ENCODE results near the gene BMP6. TPM values are rescaled to one million over a fixed set of nuclear protein-coding genes. Genes with fewer than 3 reads are reported as not detected.

Gene BMP6
- total and polyA plus RNA-seq, 2 of the 8 experiments (the other 6 are each of a cell fraction or from before 2014, with no cell fraction given), result 2.0 to 2.1 TPM

DNA sequence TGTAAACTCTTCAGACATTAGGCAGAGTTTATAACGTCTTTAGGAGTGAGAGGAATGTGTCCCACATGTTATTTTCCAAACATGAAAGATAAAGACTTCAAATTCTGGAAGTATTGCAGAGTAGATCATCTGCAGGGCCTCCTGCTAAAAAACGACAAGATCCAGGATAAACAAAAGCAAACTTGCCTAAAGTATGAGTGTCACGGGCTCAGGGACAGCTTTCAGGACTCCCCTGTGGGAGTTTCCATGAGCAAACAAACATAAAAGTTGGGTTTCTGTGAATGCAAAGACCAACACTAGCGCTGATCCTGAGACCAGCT is 107.8 kb downstream of the BMP6 start:
- Histone ChIP-seq H4K8ac (ENCODE audit: extremely low read depth, insufficient read depth, low read length) (no peak overlapping the region), H2BK12ac (ENCODE audit: low read depth, low read length) (no peak overlapping the region), H2BK5ac (ENCODE audit: low read depth, low read length) (no peak overlapping the region), H4K5ac (ENCODE audit: insufficient read length, low read depth, low read length) (no peak overlapping the region), H2BK20ac (ENCODE audit: low read length) (no peak overlapping the region), H3K23ac (ENCODE audit: insufficient read length) (no peak overlapping the region), H2AK5ac (ENCODE audit: low read depth, low read length) (no peak overlapping the region), H4K91ac (replicated peaks; ENCODE audit: insufficient read length, low read length) (no peak overlapping the region), H3K56ac (replicated peaks; ENCODE audit: insufficient read length, low read depth, low read length) (no peak overlapping the region), H3K79me2 (ENCODE audit: control insufficient read depth in 1 of 2, insufficient read depth in 2 of 2, low read length in 2 of 2) (no peaks in the 10 kb centered on the region), H3K4me1 (replicated peaks in 1 of 4; ENCODE audit: control insufficient read depth in 3 of 4, insufficient read depth in 4 of 4, low read length in 3 of 4) (no peaks in the 10 kb centered on the region), H3K4me3 (ENCODE audit: extremely low read depth in 1 of 4, insufficient read depth in 2 of 4, low read depth in 3 of 4, low read length in 4 of 4) (no peak overlapping the region), H3K27me3 (replicated peaks in 1 of 4; ENCODE audit: control insufficient read depth in 3 of 4, extremely low read depth in 1 of 4, insufficient read depth in 3 of 4, low read length in 3 of 4) (no peaks in the 10 kb centered on the region), H2BK120ac (replicated peaks; ENCODE audit: low read depth, low read length) (no peak overlapping the region), H3K9me3 (ENCODE audit: insufficient read depth in 2 of 2, low read depth in 1 of 2, low read length in 1 of 2) (no peaks in the 10 kb centered on the region), H3K36me3 (ENCODE audit: control insufficient read depth in 2 of 4, insufficient read depth in 4 of 4, low read length in 3 of 4) (no peaks in the 10 kb centered on the region), H2BK15ac (ENCODE audit: low read length) (no peak overlapping the region), H4K20me1 (replicated peaks in 1 of 2; ENCODE audit: control insufficient read depth in 1 of 2, insufficient read depth in 2 of 2, low read length in 2 of 2) (no peaks in the 10 kb centered on the region), H3K4ac (replicated peaks; ENCODE audit: insufficient read length, low read depth, low read length) (no peak overlapping the region), H3K14ac (ENCODE audit: insufficient read length) (no peak overlapping the region), H3K18ac (ENCODE audit: extremely low read depth, low read length) (no peak overlapping the region), H3K23me2 (ENCODE audit: low read depth, low read length) (no peaks in the 10 kb centered on the region; the same call in 1 of the 2 replicates), H3K27ac (ENCODE audit: low read depth, low read length) (no peak overlapping the region), H3K4me2 (ENCODE audit: insufficient read depth in 1 of 2, low read depth in 2 of 2, low read length in 2 of 2) (no peak overlapping the region), H3K9ac (replicated peaks in 1 of 4; ENCODE audit: extremely low read depth in 1 of 4, low read depth in 3 of 4, low read length in 3 of 4) (no peak overlapping the region), H3K79me1 (ENCODE audit: low read depth, low read length) (no peaks in the 10 kb centered on the region), H2AFZ (ENCODE audit: low read length) (no peak overlapping the region)
- FAIRE-seq, result no peak
- ChIA-PET POLR2A (ENCODE audit: partially characterized antibody) (no interaction called here), CTCF (ENCODE audit: partially characterized antibody) (interaction anchor here (0.5 to 1.0 kb wide), 3 partner anchors 13 to 212 kb away, joined by 3 to 5 read pairs (median 3); no protein-coding TSS in a partner anchor)
- DNase-seq (ENCODE audit: low read depth in 1 of 2, low spot score in 2 of 2), result no peak
- TF ChIP-seq BACH1 (IDR thresholded peaks at IDR 0.05; ENCODE audit: low read length) (no peak), CREB1 (IDR thresholded peaks at IDR 0.05) (no peak), HDAC6 (IDR thresholded peaks at IDR 0.05; ENCODE audit: low read depth, low read length) (no peak)
- TF ChIP-seq, protein P1, sequence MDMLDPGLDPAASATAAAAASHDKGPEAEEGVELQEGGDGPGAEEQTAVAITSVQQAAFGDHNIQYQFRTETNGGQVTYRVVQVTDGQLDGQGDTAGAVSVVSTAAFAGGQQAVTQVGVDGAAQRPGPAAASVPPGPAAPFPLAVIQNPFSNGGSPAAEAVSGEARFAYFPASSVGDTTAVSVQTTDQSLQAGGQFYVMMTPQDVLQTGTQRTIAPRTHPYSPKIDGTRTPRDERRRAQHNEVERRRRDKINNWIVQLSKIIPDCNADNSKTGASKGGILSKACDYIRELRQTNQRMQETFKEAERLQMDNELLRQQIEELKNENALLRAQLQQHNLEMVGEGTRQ (IDR thresholded peaks at IDR 0.05; ENCODE audit: low read length), result no peak
- TF ChIP-seq, protein P2, sequence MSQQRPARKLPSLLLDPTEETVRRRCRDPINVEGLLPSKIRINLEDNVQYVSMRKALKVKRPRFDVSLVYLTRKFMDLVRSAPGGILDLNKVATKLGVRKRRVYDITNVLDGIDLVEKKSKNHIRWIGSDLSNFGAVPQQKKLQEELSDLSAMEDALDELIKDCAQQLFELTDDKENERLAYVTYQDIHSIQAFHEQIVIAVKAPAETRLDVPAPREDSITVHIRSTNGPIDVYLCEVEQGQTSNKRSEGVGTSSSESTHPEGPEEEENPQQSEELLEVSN (IDR thresholded peaks at IDR 0.05), result no peak
- WGBS, 2 experiments (ENCODE audit: extremely low coverage in 1 of 2, insufficient coverage in 1 of 2, insufficient read length in 1 of 2, insufficient replicate concordance in 2 of 2, low coverage in 1 of 2, low lambda C conversion rate in 2 of 2, missing lambda C conversion rate in 1 of 2), result 78% methylated on average over 4 of the region's 4 CpGs; no CpG with 5 or more reads in 1 of the 2 experiments

Data from H1 (cell line).